Measurements from ENCODE around the gene KIF21A. TPM values are rescaled to one million over a fixed set of nuclear protein-coding genes. Genes with fewer than 3 reads are reported as not detected.

Gene KIF21A
- total RNA-seq, 4 donors from 2014 or later, result 32.2 to 52.6 (median 44.0) TPM

DNA sequence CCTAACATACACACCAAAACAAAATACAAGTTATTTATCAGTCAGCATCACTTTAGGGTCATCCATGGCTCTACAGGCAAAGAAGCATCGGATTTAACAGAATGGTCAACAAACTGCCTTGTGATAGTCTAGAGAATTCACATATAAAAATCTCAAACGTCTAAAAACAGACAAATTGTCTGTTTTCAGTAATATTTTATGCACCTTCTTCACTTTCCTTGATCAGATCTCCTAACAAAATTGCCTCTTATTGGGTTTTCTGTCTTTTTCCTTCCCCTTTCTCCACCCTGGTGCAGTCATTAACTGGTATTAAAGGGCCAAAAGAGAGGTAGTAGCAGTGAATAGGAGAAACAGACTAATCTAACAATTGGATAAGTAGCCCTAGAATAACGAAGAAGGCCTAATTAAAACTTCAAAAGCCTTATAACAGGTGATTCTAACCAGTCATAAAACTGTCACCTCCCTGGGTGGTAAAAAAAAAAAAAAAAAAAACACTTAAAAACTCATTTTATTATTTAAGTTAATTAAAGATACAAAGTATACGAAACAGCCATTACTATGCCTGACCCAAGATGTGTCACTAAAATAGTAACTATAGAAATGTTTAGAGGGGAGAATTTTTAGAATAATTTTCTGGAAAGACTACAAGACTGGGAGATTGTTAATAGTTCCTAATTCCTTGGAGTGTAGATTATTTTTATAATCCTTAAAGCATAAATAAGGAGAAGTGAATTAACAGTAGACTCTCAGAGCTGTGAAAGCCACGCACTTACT is 1.5 kb downstream of the KIF21A start:
- H3K4me3 ChIP-seq (ENCODE audit: low read depth, poor library complexity, severe bottlenecking), result no peak overlapping the region
- intact Hi-C loops (cut with DNase I; ENCODE audit: low total_unique reads), result no loop called here
- no peak for DNase-seq (ENCODE audit: low spot score in 2 of 2)
- WGBS, 2 donors, result 69 to 72% methylated on average over 5 of the region's 5 CpGs
- TF ChIP-seq POLR2A (IDR thresholded peaks at IDR 0.05), result no peak
- TF ChIP-seq, protein P1, sequence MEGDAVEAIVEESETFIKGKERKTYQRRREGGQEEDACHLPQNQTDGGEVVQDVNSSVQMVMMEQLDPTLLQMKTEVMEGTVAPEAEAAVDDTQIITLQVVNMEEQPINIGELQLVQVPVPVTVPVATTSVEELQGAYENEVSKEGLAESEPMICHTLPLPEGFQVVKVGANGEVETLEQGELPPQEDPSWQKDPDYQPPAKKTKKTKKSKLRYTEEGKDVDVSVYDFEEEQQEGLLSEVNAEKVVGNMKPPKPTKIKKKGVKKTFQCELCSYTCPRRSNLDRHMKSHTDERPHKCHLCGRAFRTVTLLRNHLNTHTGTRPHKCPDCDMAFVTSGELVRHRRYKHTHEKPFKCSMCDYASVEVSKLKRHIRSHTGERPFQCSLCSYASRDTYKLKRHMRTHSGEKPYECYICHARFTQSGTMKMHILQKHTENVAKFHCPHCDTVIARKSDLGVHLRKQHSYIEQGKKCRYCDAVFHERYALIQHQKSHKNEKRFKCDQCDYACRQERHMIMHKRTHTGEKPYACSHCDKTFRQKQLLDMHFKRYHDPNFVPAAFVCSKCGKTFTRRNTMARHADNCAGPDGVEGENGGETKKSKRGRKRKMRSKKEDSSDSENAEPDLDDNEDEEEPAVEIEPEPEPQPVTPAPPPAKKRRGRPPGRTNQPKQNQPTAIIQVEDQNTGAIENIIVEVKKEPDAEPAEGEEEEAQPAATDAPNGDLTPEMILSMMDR (IDR thresholded peaks at IDR 0.05), result no peak

DNA sequence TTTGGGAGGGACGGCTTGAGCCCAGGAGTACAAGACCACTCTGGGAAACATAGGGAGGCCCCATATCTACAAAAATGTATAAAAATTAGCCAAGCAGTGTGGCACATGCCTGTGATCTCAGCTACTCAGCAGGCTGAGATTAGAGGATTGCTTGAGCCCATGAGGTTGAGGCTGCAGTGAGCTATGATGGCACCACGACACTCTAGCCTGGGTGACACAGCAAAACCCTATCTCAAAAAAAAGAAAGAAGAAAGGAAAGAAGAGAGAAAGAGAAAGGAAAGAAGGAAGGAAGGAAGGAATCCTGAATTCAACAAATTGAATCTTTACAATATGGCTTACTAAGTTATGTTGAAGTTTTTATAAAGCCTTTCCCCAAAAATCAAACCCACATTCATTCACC is 2.1 kb downstream of the KIF21A start:
- 91 to 92% methylated on average over 2 of the region's 2 CpGs for WGBS, 2 donors
- no peak overlapping the region for H3K4me3 ChIP-seq (ENCODE audit: low read depth, poor library complexity, severe bottlenecking)
- intact Hi-C loops (cut with DNase I; ENCODE audit: low total_unique reads), result no loop called here
- no peak for TF ChIP-seq POLR2A (IDR thresholded peaks at IDR 0.05)
- TF ChIP-seq, protein P1 (IDR thresholded peaks at IDR 0.05), result no peak
- DNase-seq (ENCODE audit: low spot score in 2 of 2), result no peak

DNA sequence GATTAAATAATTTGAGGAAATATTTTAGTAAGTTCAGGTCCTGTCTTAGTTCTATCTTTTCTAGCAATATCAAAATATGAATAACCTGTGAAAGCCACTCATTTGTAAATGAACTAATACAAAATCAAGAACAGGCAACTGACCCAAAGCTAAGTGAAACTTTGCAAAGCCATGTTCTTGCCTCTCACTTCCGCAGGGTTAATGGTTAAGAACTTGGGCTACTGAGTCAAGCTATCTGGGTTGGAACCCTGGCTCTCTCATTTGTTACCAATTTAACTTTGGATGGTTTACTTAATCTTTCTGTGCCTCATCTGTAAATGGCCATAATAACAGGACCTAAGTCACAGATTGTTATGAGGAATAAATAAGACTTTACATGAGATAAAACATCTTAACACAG is 2.8 kb downstream of the KIF21A start:
- intact Hi-C loops (cut with DNase I; ENCODE audit: low total_unique reads), result no loop called here
- 96 to 97% methylated on average over 1 of the region's 1 CpG for WGBS, 2 donors
- no peak overlapping the region for H3K4me3 ChIP-seq (ENCODE audit: low read depth, poor library complexity, severe bottlenecking)
- TF ChIP-seq, protein P1 (IDR thresholded peaks at IDR 0.05), result no peak
- no peak for TF ChIP-seq POLR2A (IDR thresholded peaks at IDR 0.05)
- no peak for DNase-seq (ENCODE audit: low spot score in 2 of 2)

DNA sequence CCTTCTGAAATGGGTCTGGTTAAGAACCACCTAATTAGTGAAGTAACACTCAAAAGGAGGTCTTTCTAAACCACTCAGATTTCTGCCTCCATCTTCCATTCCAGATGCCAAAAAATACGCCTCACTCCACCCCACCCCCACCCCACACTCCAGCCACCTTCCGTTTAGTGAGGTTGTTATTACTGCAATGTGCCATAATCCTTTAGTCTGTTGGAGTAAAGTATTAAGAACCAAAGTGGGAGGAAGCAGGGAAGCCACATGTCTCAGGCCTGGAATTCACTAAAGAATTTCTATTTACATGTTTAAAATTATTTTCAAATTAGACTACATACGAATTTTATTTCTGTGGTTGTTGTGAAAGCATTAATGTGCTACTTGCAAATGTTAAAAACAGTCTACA is 7.4 kb downstream of the KIF21A start:
- TF ChIP-seq, protein P1 (IDR thresholded peaks at IDR 0.05), result no peak
- no peak for TF ChIP-seq POLR2A (IDR thresholded peaks at IDR 0.05)
- DNase-seq (ENCODE audit: low spot score in 2 of 2), result no peak
- WGBS, 2 donors, result 80% methylated on average over 3 of the region's 3 CpGs
- intact Hi-C loops (cut with DNase I; ENCODE audit: low total_unique reads), result no loop called here
- H3K4me3 ChIP-seq (ENCODE audit: low read depth, poor library complexity, severe bottlenecking), result no peak overlapping the region

DNA sequence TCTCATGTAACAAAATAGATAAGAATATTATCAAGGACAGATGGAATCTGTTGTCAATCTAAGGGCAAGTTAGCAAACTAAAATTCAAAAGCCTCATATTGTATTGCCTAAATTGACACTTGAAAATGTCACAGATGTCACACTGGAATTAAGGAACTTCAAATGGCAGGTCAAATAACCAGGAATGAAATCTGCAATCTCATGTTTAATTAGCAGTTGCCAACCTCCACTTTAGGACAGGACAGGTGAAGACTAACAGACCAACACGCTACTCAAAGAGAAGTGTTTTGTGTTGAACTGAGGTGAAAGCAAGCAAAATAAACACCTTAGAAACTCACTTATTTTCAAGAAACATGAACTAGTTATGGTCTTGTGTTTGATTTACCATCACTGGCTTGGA is 11.1 kb downstream of the KIF21A start:
- no peak for TF ChIP-seq POLR2A (IDR thresholded peaks at IDR 0.05)
- TF ChIP-seq, protein P1 (IDR thresholded peaks at IDR 0.05), result no peak
- intact Hi-C loops (cut with DNase I; ENCODE audit: low total_unique reads), result no loop called here
- H3K4me3 ChIP-seq (ENCODE audit: low read depth, poor library complexity, severe bottlenecking), result no peak overlapping the region
- no peak for DNase-seq (ENCODE audit: low spot score in 2 of 2)
- WGBS, 2 donors, result 87 to 93% methylated on average over 1 of the region's 1 CpG

Measured in lower leg skin (tissue), 4 donors.